Raji (cell line): ENCODE results near the gene ZDHHC8.

Source experiments
- POLR2A ChIP-seq: IDR thresholded peaks from 2 replicates; pipeline ENCODE4 v1.6.1; 2011; ENCODE audit warnings: low read depth, low read length, control low read depth; ENCODE audit not compliant: insufficient read depth

ZDHHC8 gene, protein sequence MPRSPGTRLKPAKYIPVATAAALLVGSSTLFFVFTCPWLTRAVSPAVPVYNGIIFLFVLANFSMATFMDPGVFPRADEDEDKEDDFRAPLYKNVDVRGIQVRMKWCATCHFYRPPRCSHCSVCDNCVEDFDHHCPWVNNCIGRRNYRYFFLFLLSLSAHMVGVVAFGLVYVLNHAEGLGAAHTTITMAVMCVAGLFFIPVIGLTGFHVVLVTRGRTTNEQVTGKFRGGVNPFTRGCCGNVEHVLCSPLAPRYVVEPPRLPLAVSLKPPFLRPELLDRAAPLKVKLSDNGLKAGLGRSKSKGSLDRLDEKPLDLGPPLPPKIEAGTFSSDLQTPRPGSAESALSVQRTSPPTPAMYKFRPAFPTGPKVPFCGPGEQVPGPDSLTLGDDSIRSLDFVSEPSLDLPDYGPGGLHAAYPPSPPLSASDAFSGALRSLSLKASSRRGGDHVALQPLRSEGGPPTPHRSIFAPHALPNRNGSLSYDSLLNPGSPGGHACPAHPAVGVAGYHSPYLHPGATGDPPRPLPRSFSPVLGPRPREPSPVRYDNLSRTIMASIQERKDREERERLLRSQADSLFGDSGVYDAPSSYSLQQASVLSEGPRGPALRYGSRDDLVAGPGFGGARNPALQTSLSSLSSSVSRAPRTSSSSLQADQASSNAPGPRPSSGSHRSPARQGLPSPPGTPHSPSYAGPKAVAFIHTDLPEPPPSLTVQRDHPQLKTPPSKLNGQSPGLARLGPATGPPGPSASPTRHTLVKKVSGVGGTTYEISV

DNA sequence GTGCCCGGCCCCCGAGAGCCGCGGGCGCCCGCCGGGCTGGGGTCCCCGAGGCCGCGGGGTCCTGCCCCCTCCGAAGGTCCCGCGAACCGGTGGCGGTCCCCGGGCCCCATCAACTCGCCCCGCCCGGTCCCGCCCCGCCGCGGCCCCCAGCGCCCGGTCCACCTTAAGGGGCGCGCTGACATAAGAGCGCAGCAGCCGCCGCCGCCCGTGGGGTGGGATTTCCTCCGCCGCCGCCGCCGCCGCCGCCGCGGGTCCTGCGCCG, at the start of gene ZDHHC8:
ZDHHC8 (plus strand) TSS at position 208 of the 262 bp plus-strand sequence. CDS start 144 bp downstream, outside the sequence.
- TF ChIP-seq POLR2A, result no peak

DNA sequence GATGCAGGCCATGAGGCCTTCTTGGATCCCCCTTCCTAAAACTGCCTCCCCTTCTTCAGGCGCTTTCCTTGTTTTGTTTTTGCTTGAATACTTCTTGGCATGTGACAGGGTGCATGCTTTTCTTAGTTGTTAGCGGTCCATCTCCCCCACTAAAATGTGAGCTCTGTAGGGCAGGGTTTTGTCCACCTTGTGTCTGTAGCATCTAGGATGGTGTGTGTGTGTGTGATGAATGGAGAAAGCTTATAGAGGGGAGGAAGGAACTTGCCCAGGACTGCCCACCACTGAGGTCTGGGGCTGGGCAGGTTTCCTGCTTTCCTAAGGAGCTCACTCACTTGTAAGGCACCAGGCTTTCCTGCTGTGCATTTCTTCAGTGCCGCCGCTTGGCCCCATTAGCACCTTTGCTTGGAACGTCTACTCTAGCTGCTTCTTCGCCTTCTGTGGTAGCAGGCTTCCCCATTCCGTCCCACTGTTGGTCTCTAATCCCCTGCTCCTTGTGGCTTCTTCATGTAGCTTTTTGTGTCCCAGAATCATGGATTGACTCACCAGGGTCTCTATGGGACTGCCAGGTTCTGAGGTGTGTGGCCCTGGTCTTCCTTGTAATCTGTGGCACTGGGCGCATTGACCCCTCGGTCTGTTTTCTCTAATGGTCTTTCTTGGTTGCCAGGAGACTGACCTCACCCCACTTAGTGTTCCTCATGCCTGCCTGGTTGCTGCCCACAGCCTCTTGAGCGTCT, 48.3 kb upstream of the ZDHHC8 start:
- TF ChIP-seq POLR2A, result no peak

DNA sequence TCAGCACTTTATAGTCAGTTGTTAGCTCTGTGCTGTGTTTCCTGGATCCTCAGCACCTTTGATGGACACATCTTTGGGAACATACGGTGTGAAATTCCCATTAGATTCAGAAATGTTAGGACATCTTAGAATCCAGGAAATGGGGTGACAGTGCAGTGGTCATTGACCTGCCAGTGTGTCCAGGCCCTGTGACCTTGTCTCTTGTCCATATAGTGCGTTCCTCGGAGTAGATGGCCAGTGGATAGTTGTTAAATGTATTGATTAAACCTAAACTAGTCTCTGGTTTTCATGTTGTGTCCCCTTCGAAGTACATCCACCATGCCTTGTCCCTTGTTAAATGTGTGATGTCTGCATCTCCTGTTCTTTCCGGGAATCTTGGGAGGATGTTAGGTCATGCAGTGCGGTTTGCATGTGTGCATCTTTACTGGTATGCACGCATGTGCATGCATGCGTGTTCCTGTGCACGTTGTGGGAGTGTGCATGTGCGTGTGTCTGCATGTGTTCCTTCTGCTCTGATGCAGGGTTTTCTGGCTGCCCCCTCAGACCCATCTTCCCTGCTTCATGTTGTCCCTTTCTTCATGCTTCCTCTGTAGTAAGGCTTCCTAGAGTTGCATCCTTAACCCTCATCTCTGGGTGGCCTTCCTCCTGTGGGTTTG, 47.6 kb upstream of the ZDHHC8 start:
- TF ChIP-seq POLR2A, result no peak

DNA sequence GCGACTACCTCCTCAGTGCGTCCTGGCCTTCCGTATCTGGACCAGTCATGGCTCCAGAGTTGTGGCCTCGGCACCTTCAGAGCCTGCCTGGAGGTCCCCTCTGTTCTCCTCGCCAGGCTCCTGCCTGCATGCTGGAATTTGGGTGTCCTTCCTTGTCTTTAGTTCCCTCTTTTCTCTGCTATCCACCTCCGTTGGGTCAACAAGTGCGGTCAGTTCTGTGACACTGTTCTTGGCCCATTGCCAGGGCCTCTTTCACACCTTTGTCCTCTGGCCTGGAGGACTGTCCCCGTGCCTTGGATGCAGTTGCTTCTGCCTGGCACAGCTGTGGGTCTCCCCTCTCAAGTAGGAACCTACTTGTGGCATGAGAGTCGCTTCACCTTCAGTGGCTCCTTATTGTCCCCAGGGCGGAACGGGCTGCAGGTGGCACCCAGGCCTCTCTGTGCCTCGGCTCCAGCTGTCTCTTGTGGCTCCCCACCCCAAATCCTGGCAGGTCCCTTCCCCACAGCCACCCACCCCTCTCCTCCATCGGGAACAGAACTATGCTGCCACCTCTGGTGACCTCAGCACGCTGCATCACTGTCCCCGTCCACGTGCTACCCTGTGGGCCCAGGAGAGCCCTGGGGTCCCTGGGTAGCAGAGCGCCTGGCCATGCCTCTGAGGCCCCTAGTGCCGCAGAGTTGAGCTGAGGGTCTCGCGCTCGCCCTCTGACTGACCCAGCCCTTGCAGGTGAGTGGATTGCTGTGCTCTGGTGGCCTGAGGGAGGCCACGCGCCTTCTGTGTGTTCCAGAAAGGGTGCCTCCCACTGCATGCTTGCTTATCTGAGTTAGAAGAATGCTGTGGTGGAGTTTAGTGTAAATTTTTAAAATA, 46.8 kb upstream of the ZDHHC8 start:
- no peak for TF ChIP-seq POLR2A

DNA sequence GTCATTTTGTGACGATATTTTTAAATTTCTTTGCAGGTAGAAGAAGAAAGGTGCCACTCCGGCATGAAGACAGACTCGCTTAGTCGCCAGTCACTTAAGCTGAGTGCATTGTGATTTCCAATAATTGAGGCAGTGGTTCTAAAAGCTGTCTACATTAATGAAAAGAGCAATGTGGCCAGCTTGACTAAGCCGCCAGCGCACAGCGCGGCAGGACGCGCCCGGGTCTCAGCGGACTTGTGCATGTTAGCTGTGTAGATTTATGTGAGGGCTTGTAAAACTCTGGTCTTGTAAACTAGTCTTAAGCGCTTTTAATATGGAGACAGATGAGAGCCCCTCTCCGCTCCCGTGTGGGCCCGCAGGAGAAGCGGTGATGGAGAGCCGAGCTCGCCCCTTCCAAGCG, 46.0 kb upstream of the ZDHHC8 start:
- no peak for TF ChIP-seq POLR2A

DNA sequence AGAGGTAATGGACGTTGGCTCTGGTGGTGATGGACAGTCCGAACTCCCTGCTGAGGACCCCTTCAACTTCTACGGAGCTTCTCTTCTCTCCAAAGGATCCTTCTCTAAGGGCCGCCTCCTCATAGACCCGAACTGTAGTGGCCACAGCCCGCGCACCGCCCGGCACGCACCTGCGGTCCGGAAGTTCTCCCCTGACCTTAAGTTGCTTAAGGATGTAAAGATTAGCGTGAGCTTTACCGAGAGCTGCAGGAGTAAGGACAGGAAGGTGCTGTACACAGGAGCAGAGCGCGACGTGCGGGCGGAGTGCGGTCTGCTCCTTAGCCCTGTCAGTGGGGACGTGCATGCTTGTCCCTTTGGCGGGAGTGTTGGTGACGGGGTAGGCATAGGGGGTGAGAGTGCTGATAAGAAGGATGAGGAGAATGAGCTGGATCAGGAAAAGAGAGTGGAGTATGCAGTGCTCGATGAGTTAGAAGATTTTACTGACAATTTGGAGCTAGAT, 45.5 kb upstream of the ZDHHC8 start:
- no peak for TF ChIP-seq POLR2A

DNA sequence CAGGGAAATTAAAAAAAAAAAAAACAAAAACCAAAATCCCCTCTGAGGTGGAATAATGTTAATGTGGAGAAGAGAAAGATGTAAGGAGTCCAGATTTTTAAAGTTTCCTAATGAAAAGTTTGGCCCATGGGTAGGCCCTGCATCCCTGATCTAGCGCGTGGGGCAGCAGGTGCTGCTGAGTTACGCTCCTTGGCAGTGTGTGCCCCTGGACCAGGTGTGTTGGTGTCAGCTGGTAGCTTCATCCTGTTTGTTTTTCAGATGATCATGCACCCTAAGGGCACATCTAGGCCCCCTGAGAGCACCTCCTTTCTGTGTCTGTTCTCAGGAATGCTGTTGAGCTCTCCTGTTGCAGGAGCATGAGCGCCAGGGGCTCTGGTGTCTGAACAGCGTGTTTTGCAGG, 44.8 kb upstream of the ZDHHC8 start:
- TF ChIP-seq POLR2A, result no peak

DNA sequence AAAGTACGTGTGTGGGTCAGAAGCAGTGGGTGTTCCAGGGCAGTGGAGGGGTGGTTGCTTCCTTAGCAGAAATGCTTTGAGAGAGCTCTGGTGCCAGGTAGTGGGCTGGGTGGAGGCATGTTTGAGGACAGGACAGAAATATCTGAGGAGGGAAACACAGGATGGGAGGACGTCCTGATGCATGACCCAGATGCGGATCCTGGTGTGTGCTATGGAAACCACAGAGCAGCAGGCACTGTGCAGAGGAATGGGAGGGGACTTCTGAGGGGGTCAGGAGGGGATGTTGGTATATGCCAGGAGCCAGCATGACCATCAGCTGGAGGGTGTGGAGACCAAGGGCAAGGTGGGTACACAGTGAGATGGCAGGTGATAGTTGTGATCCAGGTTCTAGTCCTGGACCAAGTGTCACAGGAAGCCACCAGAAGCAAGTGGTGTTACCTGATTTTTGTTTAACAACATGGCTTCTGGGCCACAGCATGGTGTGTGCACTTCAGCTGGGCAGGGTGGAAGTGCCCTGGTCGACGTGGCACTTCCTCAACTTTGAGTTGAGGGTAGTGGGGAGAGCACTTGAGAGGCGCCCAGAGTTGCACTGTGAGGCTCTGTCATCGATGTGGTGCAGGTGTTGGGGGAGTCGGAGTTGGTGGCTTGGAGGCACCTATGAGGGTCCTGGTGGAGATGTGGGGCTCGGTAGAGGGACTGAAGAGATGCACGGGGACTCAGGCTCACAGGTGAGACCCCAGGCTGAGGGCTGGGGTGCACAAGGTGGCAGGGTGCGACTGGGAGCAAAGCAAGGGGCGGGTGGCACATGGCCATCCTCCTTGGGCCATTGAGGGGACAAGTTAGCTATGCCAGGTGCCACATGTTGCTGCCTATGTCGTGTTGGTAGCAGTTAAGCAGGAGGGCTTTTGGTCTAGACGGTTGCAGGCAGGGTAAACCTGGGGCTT, 44.0 kb upstream of the ZDHHC8 start:
- no peak for TF ChIP-seq POLR2A

DNA sequence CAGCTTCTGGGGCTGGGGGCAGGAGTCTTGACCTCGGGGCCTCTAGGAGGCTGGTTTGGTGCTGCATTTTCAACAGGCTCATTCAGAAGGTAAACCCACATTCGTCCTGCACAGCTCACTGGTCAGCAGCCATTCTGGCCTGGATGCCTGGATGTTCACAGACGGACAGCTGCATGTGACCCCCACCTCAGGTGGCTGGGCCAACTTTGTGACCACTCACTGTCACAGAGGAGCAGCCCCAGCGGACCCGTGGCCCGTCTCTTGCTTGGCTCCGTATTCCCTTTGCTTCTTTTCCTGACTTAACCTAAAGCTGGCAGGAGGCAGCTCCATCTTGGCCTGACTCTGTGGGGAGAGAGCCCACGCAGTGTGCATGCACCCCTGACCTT, 43.3 kb upstream of the ZDHHC8 start:
- TF ChIP-seq POLR2A, result no peak

DNA sequence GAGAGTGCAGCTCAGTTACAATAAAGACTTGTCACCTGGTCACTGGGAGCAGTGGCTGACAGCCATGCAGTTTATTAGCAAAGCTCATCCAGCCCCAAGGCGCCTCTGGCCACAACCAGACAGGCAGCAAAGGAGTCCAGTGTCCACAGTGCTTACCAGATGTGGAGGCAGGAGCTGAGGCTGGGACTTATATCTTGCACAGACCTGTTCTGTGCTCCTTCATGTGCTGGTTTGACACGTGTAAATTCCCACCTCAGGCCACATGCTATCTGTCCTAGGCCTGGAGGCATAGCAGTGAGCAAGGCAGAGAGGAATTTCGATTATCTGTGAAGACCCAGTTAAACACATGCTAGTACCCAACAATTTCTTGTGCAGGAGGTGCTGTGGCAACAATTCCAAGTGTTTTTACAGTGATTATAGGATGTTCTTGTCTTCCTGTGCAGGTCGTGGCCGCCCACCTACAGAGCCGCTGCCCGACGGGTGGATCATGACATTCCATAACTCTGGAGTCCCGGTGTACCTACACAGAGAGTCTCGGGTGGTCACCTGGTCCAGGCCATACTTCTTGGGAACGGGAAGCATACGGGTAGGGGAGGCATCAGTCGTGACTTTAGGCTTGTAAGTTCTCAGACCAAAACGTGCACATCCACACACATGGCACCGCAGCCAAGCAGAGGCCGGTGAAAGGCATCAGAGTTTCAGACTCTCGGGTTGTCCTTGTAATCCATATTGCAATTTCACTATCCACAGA, 42.2 kb upstream of the ZDHHC8 start:
- TF ChIP-seq POLR2A, result no peak

DNA sequence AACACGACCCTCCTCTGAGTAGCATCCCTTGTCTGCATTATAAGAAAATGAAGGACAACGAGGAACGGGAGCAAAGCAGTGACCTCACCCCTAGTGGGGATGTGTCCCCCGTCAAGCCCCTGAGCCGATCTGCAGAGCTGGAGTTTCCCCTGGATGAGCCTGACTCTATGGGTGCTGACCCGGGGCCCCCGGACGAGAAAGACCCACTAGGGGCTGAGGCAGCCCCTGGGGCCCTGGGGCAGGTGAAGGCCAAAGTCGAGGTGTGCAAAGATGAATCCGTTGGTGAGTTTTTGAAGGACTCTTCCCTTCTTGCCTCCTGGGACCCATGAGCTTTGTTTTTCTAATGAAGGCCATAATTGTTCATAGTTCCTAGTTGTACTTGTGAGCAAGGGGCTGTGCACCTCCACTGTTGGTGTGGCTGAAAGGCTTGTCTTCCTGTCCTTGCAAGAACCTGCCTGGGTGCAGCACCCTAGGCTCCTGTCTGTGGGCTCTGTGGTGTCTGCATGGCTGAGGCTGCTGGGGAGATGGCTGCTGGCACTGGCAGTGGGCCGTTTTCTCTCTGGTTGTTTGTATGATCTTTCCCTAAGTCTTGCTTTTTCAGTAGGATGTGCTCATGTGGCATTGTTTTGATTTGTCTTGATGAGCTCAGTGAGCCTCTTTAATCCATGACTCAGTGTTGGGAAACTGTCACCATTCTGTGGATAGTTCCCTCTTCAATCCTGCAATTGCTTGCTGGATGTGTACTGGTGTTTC, 41.5 kb upstream of the ZDHHC8 start:
- no peak for TF ChIP-seq POLR2A

DNA sequence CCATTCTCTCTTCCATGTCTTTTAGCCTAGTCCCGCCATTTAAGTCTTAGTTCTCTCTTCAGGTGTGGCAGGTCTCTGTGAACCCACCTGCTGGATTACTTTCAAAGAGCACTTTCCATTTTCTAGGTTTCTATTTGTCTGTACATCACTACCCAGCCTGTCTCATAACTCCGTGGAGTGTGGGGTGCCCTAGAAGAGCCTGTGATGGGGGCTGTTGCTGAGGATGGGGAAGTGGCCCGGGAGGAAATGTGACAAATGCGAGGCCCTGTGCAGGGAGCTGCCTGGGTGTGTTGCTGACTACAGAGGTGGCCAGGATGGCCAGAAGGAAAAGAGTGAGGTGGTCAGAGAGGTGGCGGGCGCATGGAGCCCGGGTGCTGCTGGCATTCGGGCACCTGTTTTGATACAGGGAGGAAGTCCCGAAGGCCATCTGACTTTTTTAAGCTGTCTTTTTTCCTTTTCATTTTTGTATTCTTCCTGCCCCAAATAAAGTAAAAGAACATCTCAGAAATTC, 40.8 kb upstream of the ZDHHC8 start:
- TF ChIP-seq POLR2A, result no peak
